ENCODE measurements around the gene RNU1-2.

RNU1-2 gene

DNA sequence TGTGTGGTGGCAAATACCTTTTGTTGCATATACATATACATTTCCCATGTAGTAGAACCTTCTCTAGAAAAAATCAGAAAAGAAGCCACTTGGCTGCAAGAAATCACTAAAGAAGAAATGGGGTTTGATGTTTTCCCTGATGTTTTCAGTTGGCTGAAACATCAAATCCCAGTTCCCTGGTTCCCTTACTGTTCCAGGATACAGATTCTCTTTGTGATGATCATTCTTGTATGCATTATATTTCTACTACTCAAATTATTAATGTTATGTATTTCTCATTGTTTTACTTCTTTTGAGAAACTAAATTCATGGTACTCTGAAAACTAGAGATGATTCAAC is 7.6 kb downstream of the RNU1-2 start:
- H3K4me3 ChIP-seq (ENCODE audit: low read depth, low read length) = peak overlapping the region; percentile 99
- no peak overlapping the region for H3K9ac ChIP-seq

DNA sequence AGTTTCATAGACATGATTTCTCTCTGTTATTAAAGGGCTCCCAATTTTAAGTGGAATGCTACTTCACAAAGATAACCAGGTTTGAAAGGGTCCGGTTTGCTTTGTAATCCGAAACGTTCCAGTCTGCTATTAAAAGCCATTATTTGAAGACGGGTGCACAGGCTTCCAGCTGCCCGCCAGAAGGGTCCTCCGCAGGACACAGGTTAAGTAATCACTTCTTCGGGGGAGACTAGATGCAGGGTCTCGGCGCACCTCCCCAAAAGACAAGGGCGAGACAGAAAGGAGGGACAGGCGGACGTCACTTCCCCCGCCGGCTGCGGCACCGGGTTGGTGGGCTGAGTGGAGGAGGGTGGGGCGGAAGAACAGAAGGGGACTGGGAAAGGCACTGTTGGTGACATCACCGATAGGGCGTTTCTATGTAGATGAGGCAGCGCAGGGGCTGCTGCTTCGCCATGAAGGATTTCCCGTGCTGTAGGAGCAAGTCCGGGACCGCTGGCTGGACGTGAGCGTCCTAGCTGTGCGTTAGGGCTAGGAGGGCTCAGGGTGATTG is 8.9 kb downstream of the RNU1-2 start:
- H3K9me3 ChIP-seq (ENCODE audit: control insufficient read depth, low read length) = no peaks in the 10 kb centered on the region
- H3K36me3 ChIP-seq (ENCODE audit: control insufficient read depth, insufficient read depth, low read length) = peaks cover 3% of the 10 kb centered on the region
- no peaks in the 10 kb centered on the region for H3K27me3 ChIP-seq (ENCODE audit: control insufficient read depth, insufficient read depth, low read length)
- peak overlapping the region; percentile 100 for H3K4me2 ChIP-seq (ENCODE audit: low read length)
- H2AFZ ChIP-seq = peak overlapping the region; percentile 86
- no peaks in the 10 kb centered on the region for H3K4me1 ChIP-seq
- H3K4me3 ChIP-seq (ENCODE audit: low read depth, low read length) = peak overlapping the region; percentile 99
- TF ChIP-seq, protein P1, sequence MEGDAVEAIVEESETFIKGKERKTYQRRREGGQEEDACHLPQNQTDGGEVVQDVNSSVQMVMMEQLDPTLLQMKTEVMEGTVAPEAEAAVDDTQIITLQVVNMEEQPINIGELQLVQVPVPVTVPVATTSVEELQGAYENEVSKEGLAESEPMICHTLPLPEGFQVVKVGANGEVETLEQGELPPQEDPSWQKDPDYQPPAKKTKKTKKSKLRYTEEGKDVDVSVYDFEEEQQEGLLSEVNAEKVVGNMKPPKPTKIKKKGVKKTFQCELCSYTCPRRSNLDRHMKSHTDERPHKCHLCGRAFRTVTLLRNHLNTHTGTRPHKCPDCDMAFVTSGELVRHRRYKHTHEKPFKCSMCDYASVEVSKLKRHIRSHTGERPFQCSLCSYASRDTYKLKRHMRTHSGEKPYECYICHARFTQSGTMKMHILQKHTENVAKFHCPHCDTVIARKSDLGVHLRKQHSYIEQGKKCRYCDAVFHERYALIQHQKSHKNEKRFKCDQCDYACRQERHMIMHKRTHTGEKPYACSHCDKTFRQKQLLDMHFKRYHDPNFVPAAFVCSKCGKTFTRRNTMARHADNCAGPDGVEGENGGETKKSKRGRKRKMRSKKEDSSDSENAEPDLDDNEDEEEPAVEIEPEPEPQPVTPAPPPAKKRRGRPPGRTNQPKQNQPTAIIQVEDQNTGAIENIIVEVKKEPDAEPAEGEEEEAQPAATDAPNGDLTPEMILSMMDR (IDR thresholded peaks at IDR 0.05) = no peak
- H3K79me2 ChIP-seq = no peaks in the 10 kb centered on the region
- H3K9ac ChIP-seq = no peak overlapping the region
- peak overlapping the region; percentile 99 for H3K27ac ChIP-seq

More for the DNA sequence above, 7.6 kb downstream of the RNU1-2 start:
- Histone ChIP-seq H3K36me3 (ENCODE audit: control insufficient read depth, insufficient read depth, low read length) (peaks cover 3% of the 10 kb centered on the region), H2AFZ (peak overlapping the region; percentile 86), H3K27me3 (ENCODE audit: control insufficient read depth, insufficient read depth, low read length) (no peaks in the 10 kb centered on the region), H3K79me2 (no peaks in the 10 kb centered on the region), H3K9me3 (ENCODE audit: control insufficient read depth, low read length) (no peaks in the 10 kb centered on the region), H3K4me1 (no peaks in the 10 kb centered on the region), H3K27ac (peak overlapping the region; percentile 99), H3K4me2 (ENCODE audit: low read length) (peak overlapping the region; percentile 100)
- TF ChIP-seq, protein P1 (IDR thresholded peaks at IDR 0.05) = no peak

DNA sequence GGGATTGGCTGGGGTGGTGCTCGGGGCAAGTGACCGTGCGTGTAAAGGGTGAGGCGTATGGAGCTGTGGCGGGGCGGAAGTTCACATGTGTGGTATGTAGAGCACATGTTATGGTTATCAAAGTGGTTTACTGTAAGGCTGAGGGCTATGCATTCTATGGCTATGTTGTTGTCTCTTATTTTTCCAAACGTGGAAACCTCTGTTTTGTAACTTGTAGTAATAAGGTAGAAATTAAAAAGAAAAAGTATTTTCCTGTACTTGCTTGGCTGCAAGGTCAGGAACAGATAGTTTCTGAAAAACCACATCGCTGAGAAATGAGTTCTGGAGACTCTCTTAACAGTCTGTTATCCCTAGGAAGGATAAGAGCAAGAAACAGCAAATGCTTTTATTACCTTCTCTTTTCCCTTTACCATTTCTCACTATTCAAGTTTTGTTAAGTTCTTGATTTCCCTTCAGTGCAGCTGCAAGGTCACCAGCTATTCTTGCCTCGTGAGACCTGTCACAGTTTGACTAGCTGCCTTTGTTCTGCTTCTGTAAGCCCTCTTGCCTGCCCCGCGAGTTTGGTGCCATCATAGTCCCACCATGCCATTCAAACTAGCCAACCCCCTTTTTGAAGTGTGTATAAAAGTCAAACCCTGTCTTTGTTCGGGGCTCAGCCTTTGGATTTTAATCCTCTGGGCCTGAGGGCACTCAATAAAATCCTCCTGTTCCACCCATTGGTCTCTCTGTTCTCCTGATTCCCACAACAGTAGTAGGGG is 9.5 kb downstream of the RNU1-2 start:
- peaks cover 3% of the 10 kb centered on the region for H3K36me3 ChIP-seq (ENCODE audit: control insufficient read depth, insufficient read depth, low read length)
- H2AFZ ChIP-seq = peak overlapping the region; percentile 86
- peak overlapping the region; percentile 99 for H3K4me3 ChIP-seq (ENCODE audit: low read depth, low read length)
- H3K27me3 ChIP-seq (ENCODE audit: control insufficient read depth, insufficient read depth, low read length) = no peaks in the 10 kb centered on the region
- H3K4me1 ChIP-seq = no peaks in the 10 kb centered on the region
- TF ChIP-seq, protein P1 (IDR thresholded peaks at IDR 0.05) = no peak
- H3K9me3 ChIP-seq (ENCODE audit: control insufficient read depth, low read length) = no peaks in the 10 kb centered on the region
- H3K9ac ChIP-seq = no peak overlapping the region
- peak overlapping the region; percentile 100 for H3K4me2 ChIP-seq (ENCODE audit: low read length)
- H3K79me2 ChIP-seq = no peaks in the 10 kb centered on the region
- H3K27ac ChIP-seq = peak overlapping the region; percentile 99

DNA sequence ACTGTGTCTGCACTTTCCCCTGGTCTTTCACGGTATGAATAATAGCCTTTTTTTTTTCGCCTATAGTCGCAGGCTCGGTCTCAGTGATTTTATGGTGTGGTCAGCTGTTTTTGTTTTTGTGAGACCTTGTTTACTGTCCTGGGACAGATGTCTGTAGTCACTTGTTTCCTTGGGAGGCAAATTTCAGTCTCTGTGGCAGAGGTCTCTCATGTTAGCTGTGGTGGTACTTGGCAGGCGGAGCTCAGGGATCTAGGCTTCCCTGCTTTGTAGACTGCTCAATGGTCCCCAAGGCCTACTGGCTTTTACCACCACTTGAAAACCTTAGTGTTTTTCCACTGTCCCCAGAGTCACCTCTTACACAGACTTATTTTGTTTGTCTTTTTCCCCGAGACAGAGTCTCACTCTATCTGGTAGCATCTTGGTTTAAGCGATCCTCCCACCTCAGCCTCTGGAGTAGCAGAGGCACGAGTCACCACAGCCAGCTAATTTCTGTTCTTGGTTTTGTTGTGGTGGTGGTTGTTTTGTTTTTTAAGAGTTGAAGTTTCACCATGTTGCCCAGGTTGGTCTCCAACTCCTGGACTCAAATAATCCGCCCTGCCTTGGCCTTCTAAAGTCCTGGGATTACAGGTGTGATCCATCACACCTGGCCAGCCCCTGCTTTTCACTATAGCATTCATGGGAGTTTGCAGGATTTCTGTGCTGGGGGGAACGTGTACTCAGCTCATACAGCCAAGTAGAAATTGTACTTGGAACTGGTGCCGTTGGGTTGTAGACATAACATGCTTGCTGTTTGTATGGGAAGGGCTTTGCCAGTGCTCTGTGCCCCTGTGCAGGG is 10.3 kb downstream of the RNU1-2 start:
- H3K4me2 ChIP-seq (ENCODE audit: low read length) = peak overlapping the region; percentile 55
- peak overlapping the region; percentile 99 for H3K27ac ChIP-seq
- TF ChIP-seq, protein P1 (IDR thresholded peaks at IDR 0.05) = no peak
- H3K9me3 ChIP-seq (ENCODE audit: control insufficient read depth, low read length) = no peaks in the 10 kb centered on the region
- no peaks in the 10 kb centered on the region for H3K79me2 ChIP-seq
- H2AFZ ChIP-seq = no peak overlapping the region
- H3K4me3 ChIP-seq (ENCODE audit: low read depth, low read length) = peak overlapping the region; percentile 99
- no peaks in the 10 kb centered on the region for H3K4me1 ChIP-seq
- H3K27me3 ChIP-seq (ENCODE audit: control insufficient read depth, insufficient read depth, low read length) = no peaks in the 10 kb centered on the region
- no peak overlapping the region for H3K9ac ChIP-seq
- peaks cover 3% of the 10 kb centered on the region for H3K36me3 ChIP-seq (ENCODE audit: control insufficient read depth, insufficient read depth, low read length)

Measured in parathyroid adenoma (tissue), 2 donors.